T-cell (primary cell): ENCODE results near the gene TRIM31. TPM values are rescaled to one million over a fixed set of nuclear protein-coding genes. Genes with fewer than 3 reads are reported as not detected.

ENCODE experiments used
- ATAC-seq, 4 experiments: fragments of 200-7000 bp in 3 of 4; fragments of 150-1000 bp in 1 of 4; cut with Tn5 transposase; replicated peaks in 1 of 4; 1 replicate in 3 of 4; 2 replicates in 1 of 4; pipeline ENCODE4 v1.10.0; 2021; ENCODE audit warnings: moderate library complexity in 3 of 4, mild to moderate bottlenecking in 2 of 4, moderate number of reproducible peaks in 1 of 4
- CTCF ChIA-PET, 2 donors: fragments of 300-600 bp; sonication (Branson Sonifier 250); formaldehyde crosslinking; loops; one replicate each; lab custom pipeline; 2022; ENCODE audit warnings: antibody characterized with exemption in 2 of 2; lab: Charles Lee
- POLR2A ChIA-PET, 2 donors: fragments of 300-600 bp; sonication (Branson Sonifier 250); formaldehyde crosslinking; loops; one replicate each; lab custom pipeline; 2022; ENCODE audit warnings: antibody characterized with exemption in 2 of 2; lab: Charles Lee
- DNase-seq, 35 experiments: peaks; one replicate each; pipeline versions ENCODE4 v3.0.0 to v3.0.0-alpha.2; 2013 to 2023
- H3K27ac ChIP-seq: one replicate; pipeline ENCODE4 v1.5.1; 2013; ENCODE audit warnings: low read length
- H3K27me3 ChIP-seq, 2 experiments: replicated peaks in 1 of 2; 1 replicate in 1 of 2; 2 replicates in 1 of 2; pipeline versions ENCODE4 v1.6.1 to v1.7.0; 2013; ENCODE audit warnings: low read length in 1 of 2, mixed read lengths in 1 of 2; ENCODE audit not compliant: control insufficient read depth in 2 of 2, insufficient read depth in 2 of 2; ENCODE audit errors: extremely low read depth in 1 of 2
- H3K36me3 ChIP-seq, 2 donors: 1 replicate in 1 of 2; 2 replicates in 1 of 2; pipeline versions ENCODE4 v1.6.1 to v1.7.0; 2013; ENCODE audit warnings: low read length in 1 of 2; ENCODE audit not compliant: control insufficient read depth in 2 of 2, insufficient read depth in 1 of 2; ENCODE audit errors: extremely low read depth in 1 of 2
- H3K4me1 ChIP-seq, 2 experiments: 1 replicate in 1 of 2; 2 replicates in 1 of 2; pipeline versions ENCODE4 v1.6.1 to v1.7.0; 2013; ENCODE audit warnings: low read length in 2 of 2, mixed read lengths in 1 of 2; ENCODE audit not compliant: insufficient read depth in 2 of 2, control insufficient read depth in 1 of 2; ENCODE audit errors: extremely low read depth in 1 of 2
- H3K4me3 ChIP-seq, 2 donors: 1 replicate in 1 of 2; 2 replicates in 1 of 2; pipeline versions ENCODE4 v1.5.1 to v1.7.0; 2013; ENCODE audit warnings: mild to moderate bottlenecking in 2 of 2, low read length in 1 of 2, moderate library complexity in 1 of 2; ENCODE audit not compliant: control insufficient read depth in 1 of 2; ENCODE audit errors: extremely low read depth in 1 of 2
- H3K9me3 ChIP-seq: 2 replicates; pipeline ENCODE4 v1.7.0; 2013
- H3K27ac Mint-ChIP-seq, 2 donors: one replicate each; pipeline ENCODE4 v1.8.0; 2020 to 2021; ENCODE audit warnings: mild to moderate bottlenecking in 2 of 2, mixed read lengths in 2 of 2
- H3K27me3 Mint-ChIP-seq, 2 donors: one replicate each; pipeline ENCODE4 v1.8.0; 2021 to 2022; ENCODE audit warnings: mixed read lengths in 2 of 2
- H3K36me3 Mint-ChIP-seq: one replicate; pipeline ENCODE4 v1.8.0; 2021; ENCODE audit warnings: mixed read lengths
- H3K4me1 Mint-ChIP-seq, 3 donors: one replicate each; pipeline ENCODE4 v1.8.0; 2020 to 2022; ENCODE audit warnings: mixed read lengths in 3 of 3, mild to moderate bottlenecking in 1 of 3
- H3K4me3 Mint-ChIP-seq, 3 donors: one replicate each; pipeline ENCODE4 v1.8.0; 2020 to 2022; ENCODE audit warnings: mild to moderate bottlenecking in 3 of 3, mixed read lengths in 3 of 3, moderate library complexity in 3 of 3
- H3K9me3 Mint-ChIP-seq, 3 donors: one replicate each; pipeline ENCODE4 v1.8.0; 2020 to 2022; ENCODE audit warnings: mixed read lengths in 3 of 3
- WGBS: methylation state at CpG from one replicate; pipeline ENCODE4 v1.1.5; 2013; ENCODE audit warnings: missing lambda C conversion rate; ENCODE audit not compliant: insufficient coverage; 5-methylcytosine and 5-hydroxymethylcytosine counted together
- total RNA-seq, 35 experiments: library from RNA in 6 of 35; stranded (reverse) in 6 of 35; fragments of 120-200 nt in 1 of 35; gene quantifications; one replicate each; pipeline versions ENCODE4 v1.2.1 to v1.2.4 and lab custom pipeline; 2013 to 2026

TRIM31 gene
- total RNA-seq, 5 donors from 2014 or later (not counting 1 experiment from before 2014, with no cell fraction given): 0.44 TPM; not detected in 4

GRCh38 chr6:30104661-30105060, 8.2 kb downstream of the TRIM31 start:
- CTCF ChIA-PET: interaction anchor here in 1 of 2 donors (0.6 to 3.5 kb wide), 3 partner anchors 21 to 296 kb away, joined by 4 to 115 read pairs (median 15); no protein-coding TSS in a partner anchor
- H3K27me3 Mint-ChIP-seq: peaks cover 27 to 44% of the 10 kb centered on the region in 2 donors
- H3K27me3 ChIP-seq: peaks cover 12 to 50% of the 10 kb centered on the region in 2 experiments

DNA sequence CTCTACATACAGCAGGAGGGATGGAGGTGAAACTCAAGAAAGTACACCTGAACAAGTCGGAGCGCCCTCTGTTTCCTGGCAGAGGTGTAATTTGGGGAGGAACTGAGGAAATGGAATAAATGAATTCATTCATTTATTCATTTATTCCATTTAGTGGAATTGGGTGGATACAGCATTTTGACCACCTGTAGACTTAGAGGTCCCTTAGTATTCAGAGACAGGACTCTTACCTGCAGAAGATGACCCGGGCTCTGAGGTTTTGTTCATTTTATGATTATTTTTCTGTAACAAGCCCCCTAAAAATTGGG, 9.1 kb downstream of the TRIM31 start:
- CTCF ChIA-PET: interaction anchor here (0.6 to 3.5 kb wide), 19 partner anchors 9 to 1447 kb away, joined by 3 to 115 read pairs (median 4); no protein-coding TSS in a partner anchor
- WGBS: no CpG with 5 or more reads among the region's 3 CpGs
- H3K4me3 Mint-ChIP-seq: peak overlapping the region; percentile 82 to 86 (median 84)
- H3K27ac ChIP-seq: no peak overlapping the region
- H3K27me3 ChIP-seq: peaks cover 17 to 45% of the 10 kb centered on the region in 2 experiments
- no peaks in the 10 kb centered on the region for H3K9me3 Mint-ChIP-seq
- peaks cover 32 to 41% (median 37%) of the 10 kb centered on the region in 3 donors for H3K4me1 Mint-ChIP-seq
- no peaks in the 10 kb centered on the region for H3K36me3 Mint-ChIP-seq
- H3K4me1 ChIP-seq: peaks cover 29 to 39% of the 10 kb centered on the region in 2 experiments
- ATAC-seq (no peak), DNase-seq (no peak)
- no peaks in the 10 kb centered on the region for H3K9me3 ChIP-seq
- POLR2A ChIA-PET: no interaction called here
- peaks cover 29 to 47% of the 10 kb centered on the region in 2 donors for H3K27me3 Mint-ChIP-seq
- H3K4me3 ChIP-seq: peak overlapping the region; percentile 51 to 86
- H3K27ac Mint-ChIP-seq: no peak overlapping the region
- H3K36me3 ChIP-seq: no peaks in the 10 kb centered on the region

More at GRCh38 chr6:30104661-30105060, 8.2 kb downstream of the TRIM31 start:
- ATAC-seq (no peak), DNase-seq (no peak)
- WGBS: no CpG with 5 or more reads among the region's 2 CpGs
- no peaks in the 10 kb centered on the region for H3K9me3 Mint-ChIP-seq
- no peak overlapping the region for H3K4me3 Mint-ChIP-seq
- no peaks in the 10 kb centered on the region for H3K36me3 Mint-ChIP-seq
- peaks cover 26 to 39% of the 10 kb centered on the region in 2 experiments for H3K4me1 ChIP-seq
- no peaks in the 10 kb centered on the region for H3K9me3 ChIP-seq
- H3K4me1 Mint-ChIP-seq: peaks cover 31 to 37% (median 36%) of the 10 kb centered on the region in 3 donors
- H3K36me3 ChIP-seq: no peaks in the 10 kb centered on the region
- H3K4me3 ChIP-seq: no peak overlapping the region
- no peak overlapping the region for H3K27ac Mint-ChIP-seq
- POLR2A ChIA-PET: interaction anchor here in 1 of 2 donors (0.6 kb wide), 1 partner anchor 8 kb away, joined by 3 read pairs; no protein-coding TSS in a partner anchor
- no peak overlapping the region for H3K27ac ChIP-seq

- peak; percentile 83 to 90 (median 86) for ATAC-seq
- Histone ChIP-seq H3K27me3 (peaks cover 17 to 49% of the 10 kb centered on the region in 2 experiments), H3K4me1 (peaks cover 31 to 40% of the 10 kb centered on the region in 2 experiments), H3K4me3 (peak overlapping the region; percentile 51 to 86), H3K27ac (peak overlapping the region; percentile 21), H3K9me3 (no peaks in the 10 kb centered on the region), H3K36me3 (no peaks in the 10 kb centered on the region)
- DNase-seq: peak; percentile 63 to 92 (median 78)
- ChIA-PET CTCF (interaction anchor here (0.6 to 3.5 kb wide), 19 partner anchors 9 to 1447 kb away, joined by 3 to 115 read pairs (median 4); no protein-coding TSS in a partner anchor), POLR2A (no interaction called here)
- no peaks in the 10 kb centered on the region for H3K36me3 Mint-ChIP-seq
- no peaks in the 10 kb centered on the region for H3K9me3 Mint-ChIP-seq
- WGBS: 9% methylated on average over 28 of the region's 36 CpGs
- H3K4me1 Mint-ChIP-seq: peaks cover 38 to 47% (median 42%) of the 10 kb centered on the region in 3 donors
- H3K4me3 Mint-ChIP-seq: peak overlapping the region; percentile 82 to 86 (median 84)
- H3K27ac Mint-ChIP-seq: peak overlapping the region; percentile 63 to 77
- peaks cover 28 to 48% of the 10 kb centered on the region in 2 donors for H3K27me3 Mint-ChIP-seq
Observed at GRCh38 chr6:30102970-30103871, 9.7 kb downstream of the TRIM31 start.

GRCh38 chr6:30102414-30102969, 10.4 kb downstream of the TRIM31 start:
- ChIA-PET CTCF (interaction anchor here in 1 of 2 donors (0.7 to 3.5 kb wide), 8 partner anchors 8 to 68 kb away, joined by 3 to 115 read pairs (median 8); no protein-coding TSS in a partner anchor), POLR2A (no interaction called here)
- ATAC-seq: peak; percentile 18 to 29 (median 22)
- DNase-seq: peak in 2 of 35 experiments; percentile 12 to 19
- H3K9me3 ChIP-seq: no peaks in the 10 kb centered on the region
- Mint-ChIP-seq H3K27me3 (peaks cover 21 to 46% of the 10 kb centered on the region in 2 donors), H3K36me3 (no peaks in the 10 kb centered on the region), H3K9me3 (no peaks in the 10 kb centered on the region), H3K27ac (peak overlapping the region; percentile 63 to 77), H3K4me3 (peak overlapping the region; percentile 82 to 86 (median 84)), H3K4me1 (peaks cover 46 to 55% (median 48%) of the 10 kb centered on the region in 3 donors)
- H3K4me3 ChIP-seq: peak overlapping the region in 1 of 2 donors; percentile 39
- H3K27ac ChIP-seq: peak overlapping the region; percentile 21
- WGBS: 60% methylated on average over 1 of the region's 15 CpGs
- H3K36me3 ChIP-seq: no peaks in the 10 kb centered on the region
- H3K4me1 ChIP-seq: peaks cover 37 to 45% of the 10 kb centered on the region in 2 experiments
- H3K27me3 ChIP-seq: peaks cover 17 to 50% of the 10 kb centered on the region in 2 experiments

GRCh38 chr6:30101444-30102413, 11.2 kb downstream of the TRIM31 start:
- Histone ChIP-seq H3K4me1 (peaks cover 43 to 47% of the 10 kb centered on the region in 2 experiments), H3K4me3 (peak overlapping the region; percentile 39 to 49), H3K27ac (peak overlapping the region; percentile 21), H3K27me3 (peaks cover 17 to 52% of the 10 kb centered on the region in 2 experiments), H3K9me3 (no peaks in the 10 kb centered on the region), H3K36me3 (no peaks in the 10 kb centered on the region)
- under 1% methylated on average over 38 of the region's 51 CpGs for WGBS
- peaks cover 52 to 60% (median 52%) of the 10 kb centered on the region in 3 donors for H3K4me1 Mint-ChIP-seq
- H3K4me3 Mint-ChIP-seq: peak overlapping the region; percentile 77 to 86 (median 82)
- no peaks in the 10 kb centered on the region for H3K9me3 Mint-ChIP-seq
- DNase-seq (peak in 26 of 35 experiments; percentile 5 to 70 (median 25)), ATAC-seq (peak; percentile 36 to 52 (median 41))
- H3K36me3 Mint-ChIP-seq: no peaks in the 10 kb centered on the region
- CTCF ChIA-PET: interaction anchor here in 1 of 2 donors (1.6 kb wide), 1 partner anchor 30 kb away, joined by 12 read pairs; no protein-coding TSS in a partner anchor
- POLR2A ChIA-PET: no interaction called here
- peak overlapping the region; percentile 43 to 77 for H3K27ac Mint-ChIP-seq
- H3K27me3 Mint-ChIP-seq: peaks cover 24 to 44% of the 10 kb centered on the region in 2 donors
